GM10248 (cell line): Measurements from ENCODE around the gene STK32C.

ENCODE experiments used
- CTCF ChIA-PET: fragments of 300-600 bp; sonication (Branson Sonifier 250); formaldehyde crosslinking; extraction: SDS; loops from one replicate; lab custom pipeline; 2021; ENCODE audit warnings: antibody characterized with exemption; lab: Yijun Ruan, JAX
- POLR2A ChIA-PET: fragments of 350-650 bp; sonication (Branson Sonifier 250); formaldehyde crosslinking; extraction: SDS; loops from one replicate; lab custom pipeline; 2020; ENCODE audit warnings: antibody characterized with exemption; lab: Yijun Ruan, JAX
- DNase-seq: peaks from one replicate; pipeline ENCODE4 v3.0.0; 2012; ENCODE audit errors: extremely low spot score
- CTCF ChIP-seq: IDR thresholded peaks from 2 replicates; pipeline ENCODE4 v1.5.1; 2012; ENCODE audit warnings: mild to moderate bottlenecking, low read depth; ENCODE audit errors: extremely low read depth, missing control alignments, control extremely low read depth

STK32C gene

GRCh38 chr10:132259702-132260482 lies 47.9 kb downstream of the STK32C start:
- TF ChIP-seq CTCF = no peak
- DNase-seq = no peak
- ChIA-PET POLR2A (no interaction called here), CTCF (no interaction called here)

- POLR2A ChIA-PET = no interaction called here
These were observed 49.3 kb downstream of the STK32C start for GRCh38 chr10:132258423-132258822.

GRCh38 chr10:132257907-132258306 lies 49.8 kb downstream of the STK32C start:
- no peak for DNase-seq
- no peak for TF ChIP-seq CTCF
- ChIA-PET CTCF (no interaction called here), POLR2A (no interaction called here)

More at GRCh38 chr10:132258423-132258822, 49.3 kb downstream of the STK32C start:
- CTCF ChIA-PET = no interaction called here
- DNase-seq = no peak
- TF ChIP-seq CTCF = no peak

GRCh38 chr10:132257271-132257670 lies 50.5 kb downstream of the STK32C start:
- no peak for TF ChIP-seq CTCF
- DNase-seq = no peak
- CTCF ChIA-PET = no interaction called here
- POLR2A ChIA-PET = no interaction called here

GRCh38 chr10:132256866-132257265 lies 50.9 kb downstream of the STK32C start:
- CTCF ChIA-PET = no interaction called here
- no peak for DNase-seq
- POLR2A ChIA-PET = no interaction called here
- TF ChIP-seq CTCF = no peak

- ChIA-PET CTCF (no interaction called here), POLR2A (no interaction called here)
- no peak for TF ChIP-seq CTCF
- DNase-seq = no peak
These were observed 52.0 kb downstream of the STK32C start for GRCh38 chr10:132255489-132256344.
